Lower lobe of right lung (tissue), 2 donors: ENCODE data around the gene CBR1. TPM values are rescaled to one million over a fixed set of nuclear protein-coding genes. Genes with fewer than 3 reads are reported as not detected.

ENCODE experiments used
- ATAC-seq, 2 donors: fragments of 200-7000 bp; cut with Tn5 transposase; one replicate each; pipeline ENCODE4 v1.9.1; 2020 to 2022; ENCODE audit warnings: mild to moderate bottlenecking in 2 of 2, moderate library complexity in 2 of 2
- DNase-seq: peaks from one replicate; pipeline ENCODE4 v3.0.0-alpha.2; 2020
- H3K27ac ChIP-seq: fragments of 200-600 bp; one replicate; pipeline ENCODE4 v1.8.0; 2022
- H3K27me3 ChIP-seq: fragments of 200-600 bp; one replicate; pipeline ENCODE4 v1.8.0; 2022; ENCODE audit warnings: low read depth
- H3K36me3 ChIP-seq: fragments of 200-600 bp; one replicate; pipeline ENCODE4 v1.8.0; 2022; ENCODE audit warnings: mild to moderate bottlenecking
- H3K4me1 ChIP-seq: fragments of 200-600 bp; one replicate; pipeline ENCODE4 v1.8.0; 2022
- H3K4me3 ChIP-seq: fragments of 200-600 bp; one replicate; pipeline ENCODE4 v1.8.0; 2022; ENCODE audit warnings: mild to moderate bottlenecking
- H3K9me3 ChIP-seq: fragments of 200-600 bp; one replicate; pipeline ENCODE4 v1.8.0; 2022
- CTCF ChIP-seq: fragments of 200-600 bp; IDR thresholded peaks from one replicate; pipeline ENCODE4 v1.8.0; 2022; ENCODE audit warnings: antibody characterized with exemption, mild to moderate bottlenecking
- intact Hi-C: fragments of 100-400 bp; cut with DNase I; formaldehyde crosslinking; loops from one replicate; pipeline ENCODE4 v1.11.0; 2022
- total RNA-seq: library from RNA; stranded (reverse); fragmentation: NEBNext Ultra II Directional; extraction: Animal tissue kit (Norgen Biotek cat#: 25700); gene quantifications from one replicate; pipeline ENCODE4 v1.2.1, GENCODE V29; 2021
- donor health status: DM: no; HTN: yes; CAD: no; lungs with severe emphysema.

CBR1 gene
- total RNA-seq, 1 donor from 2014 or later = 72.9 TPM

DNA sequence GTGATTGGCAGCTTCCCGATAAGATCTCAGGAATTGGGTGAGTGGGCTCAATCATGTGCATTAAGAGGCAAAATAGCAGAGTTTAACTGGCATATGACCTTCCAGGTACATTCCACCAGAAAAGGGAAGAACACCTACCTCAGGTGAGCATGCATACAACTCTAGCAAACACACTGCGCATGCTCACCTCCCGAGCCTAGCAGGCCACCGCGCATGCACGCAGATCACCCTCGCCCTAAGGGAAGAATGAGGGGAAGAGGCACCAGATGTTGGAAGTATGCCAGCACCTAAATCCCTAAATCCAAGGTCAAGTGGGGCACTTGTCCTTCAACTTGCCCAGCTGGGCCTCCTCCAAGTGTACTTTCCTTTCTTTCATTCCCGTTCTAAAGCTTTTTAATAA, 41.4 kb downstream of the CBR1 start:
- no peak overlapping the region for H3K27ac ChIP-seq
- H3K4me1 ChIP-seq = peaks cover 21% of the 10 kb centered on the region
- no peak for TF ChIP-seq CTCF
- no peaks in the 10 kb centered on the region for H3K27me3 ChIP-seq
- no peaks in the 10 kb centered on the region for H3K9me3 ChIP-seq
- no peak overlapping the region for H3K4me3 ChIP-seq
- H3K36me3 ChIP-seq = no peaks in the 10 kb centered on the region
- intact Hi-C loops = no loop called here
- DNase-seq (peak; percentile 57), ATAC-seq (no peak)

DNA sequence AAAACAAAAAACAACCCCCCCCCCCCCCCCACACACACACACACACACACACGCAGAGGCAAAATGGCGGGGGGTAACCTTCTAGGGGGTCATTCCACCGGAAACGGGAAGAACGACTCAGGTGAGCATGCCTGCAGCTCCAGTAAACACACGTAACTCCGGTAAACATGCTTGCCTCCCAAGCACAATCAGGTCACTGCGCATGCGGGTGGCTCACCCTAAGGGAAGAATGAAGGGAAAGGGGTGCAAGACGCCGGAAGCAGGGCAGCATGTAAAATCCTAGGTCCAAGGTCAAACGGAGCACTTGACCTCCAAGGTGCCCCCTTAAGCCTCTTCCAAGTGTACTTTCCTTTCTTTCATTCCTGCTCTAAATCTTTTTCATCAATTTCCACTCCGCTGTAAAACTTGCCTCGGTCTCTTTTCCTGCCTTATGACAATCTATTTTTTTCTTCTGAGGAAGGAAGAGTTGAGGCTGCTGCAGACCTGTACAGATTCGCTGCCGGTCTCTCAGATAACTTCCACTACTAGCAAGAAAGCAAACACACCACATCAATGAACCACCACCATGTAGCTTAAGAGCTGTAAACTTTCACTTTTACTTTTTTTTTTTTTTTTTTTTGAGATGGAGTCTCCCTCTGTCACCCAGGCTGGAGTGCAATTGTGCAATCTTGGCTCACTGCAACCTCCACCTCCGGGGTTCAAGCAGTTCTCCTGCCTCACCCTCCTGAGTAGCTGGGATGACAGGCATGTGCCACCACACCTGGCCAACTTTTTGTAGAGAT, 44.0 kb downstream of the CBR1 start:
- peaks cover 21% of the 10 kb centered on the region for H3K4me1 ChIP-seq
- DNase-seq (peak; percentile 90), ATAC-seq (peak; percentile 86 to 88)
- H3K9me3 ChIP-seq = no peaks in the 10 kb centered on the region
- intact Hi-C loops = no loop called here
- no peaks in the 10 kb centered on the region for H3K27me3 ChIP-seq
- peak overlapping the region; percentile 70 for H3K27ac ChIP-seq
- H3K4me3 ChIP-seq = peak overlapping the region; percentile 51
- no peak for TF ChIP-seq CTCF
- no peaks in the 10 kb centered on the region for H3K36me3 ChIP-seq

GRCh38 chr21:36115138-36115730, 45.4 kb downstream of the CBR1 start:
- no peak for ATAC-seq
- Histone ChIP-seq H3K4me1 (peaks cover 21% of the 10 kb centered on the region), H3K27ac (no peak overlapping the region)

DNA sequence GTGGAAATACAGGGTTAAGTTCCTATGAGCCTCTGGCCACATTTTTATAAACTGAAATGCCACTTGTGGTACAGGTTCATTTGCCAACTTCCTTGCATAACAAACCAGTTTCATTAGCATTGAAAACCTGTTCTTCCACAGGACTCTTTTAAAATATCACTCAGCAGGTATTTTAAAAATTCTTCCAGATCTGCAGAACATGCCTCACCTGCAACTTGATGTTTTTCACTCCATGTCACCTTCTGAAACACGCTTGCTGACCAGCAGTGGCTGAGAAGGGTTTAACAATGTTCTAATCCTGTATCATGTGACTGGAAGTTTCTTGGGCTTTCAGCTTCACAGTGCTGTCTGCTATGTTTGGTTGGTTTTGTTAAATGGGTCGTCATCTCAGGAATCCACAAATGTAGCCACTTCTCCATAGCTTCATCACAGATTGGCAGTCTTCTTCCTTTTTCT, 47.5 kb downstream of the CBR1 start:
- intact Hi-C loops = no loop called here
- Histone ChIP-seq H3K4me3 (no peak overlapping the region), H3K27me3 (no peaks in the 10 kb centered on the region), H3K36me3 (no peaks in the 10 kb centered on the region), H3K9me3 (no peaks in the 10 kb centered on the region), H3K4me1 (peaks cover 20% of the 10 kb centered on the region), H3K27ac (no peak overlapping the region)
- TF ChIP-seq CTCF = no peak
- ATAC-seq (no peak), DNase-seq (no peak)

More at GRCh38 chr21:36115138-36115730, 45.4 kb downstream of the CBR1 start:
- no peak for TF ChIP-seq CTCF
- Histone ChIP-seq H3K36me3 (no peaks in the 10 kb centered on the region), H3K4me3 (no peak overlapping the region), H3K9me3 (no peaks in the 10 kb centered on the region), H3K27me3 (no peaks in the 10 kb centered on the region)
- DNase-seq = no peak
- intact Hi-C loops = no loop called here

DNA sequence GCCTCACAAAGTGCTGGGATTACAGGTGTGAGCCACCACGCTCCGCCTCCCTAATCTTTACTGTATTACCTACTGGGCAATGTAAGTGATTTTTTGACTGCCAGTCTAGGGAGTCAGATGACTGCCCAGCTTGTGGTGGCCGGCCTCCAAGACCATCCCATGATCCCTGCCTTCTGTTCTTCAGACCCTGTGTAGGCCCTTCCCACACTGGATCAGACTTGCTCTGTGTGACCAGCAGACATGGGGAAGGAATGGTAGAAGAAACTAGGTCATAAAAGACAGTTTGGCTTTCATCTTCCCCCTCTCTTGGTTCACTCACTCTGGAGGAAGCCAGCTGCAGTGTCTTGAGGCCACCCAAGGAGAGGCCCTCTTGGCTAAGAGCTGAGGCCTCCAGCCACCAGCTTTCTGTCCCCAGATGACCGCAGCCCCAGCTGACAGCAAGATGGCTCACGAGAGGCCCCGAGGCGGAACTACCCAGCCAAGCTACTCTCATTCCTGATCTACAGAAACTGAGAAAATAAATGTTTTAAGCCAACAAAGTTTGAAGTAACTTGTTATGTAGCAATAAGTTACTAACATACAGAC, 50.6 kb downstream of the CBR1 start:
- peak; percentile 50 to 74 for ATAC-seq
- H3K27ac ChIP-seq = peak overlapping the region; percentile 28
- H3K27me3 ChIP-seq = no peaks in the 10 kb centered on the region
- no peak for TF ChIP-seq CTCF
- H3K9me3 ChIP-seq = no peaks in the 10 kb centered on the region
- H3K4me3 ChIP-seq = no peak overlapping the region
- DNase-seq = no peak
- H3K36me3 ChIP-seq = no peaks in the 10 kb centered on the region
- intact Hi-C loops = no loop called here
- no peaks in the 10 kb centered on the region for H3K4me1 ChIP-seq

Other genes with a start within 250 kb of the CBR1 start
- 19.4 TPM for gene SETD4, start 9.5 kb upstream of the CBR1 start, total RNA-seq
- gene CBR3, start 65.1 kb downstream of the CBR1 start, total RNA-seq = 4.3 TPM
- gene DOP1B, start 86.8 kb downstream of the CBR1 start, total RNA-seq = 24.6 TPM